ENCODE data around the gene MT1E.
"Not testable (repeated sequence)": the region's sequence is repeated elsewhere in the genome, so short reads cannot be mapped to it uniquely, and the experiment has no call there.

The MT1E gene

GRCh38 chr16:56607675-56608042 lies 17.9 kb upstream of the MT1E start:
- no peak for DNase-seq

GRCh38 chr16:56608043-56608875 lies 17.3 kb upstream of the MT1E start, which contains the start of gene MT2A:
Gene MT2A, plus strand, starts transcription at chr16:56608584. Its CDS starts 72 bp downstream, at chr16:56608656.
- DNase-seq: peak; percentile 85

GRCh38 chr16:56608876-56609462 lies 16.6 kb upstream of the MT1E start:
- no peak for DNase-seq

GRCh38 chr16:56609463-56609921 lies 16.1 kb upstream of the MT1E start:
- DNase-seq: peak; percentile 78

GRCh38 chr16:56610017-56610608 lies 15.5 kb upstream of the MT1E start:
- peak; percentile 74 for DNase-seq

GRCh38 chr16:56610609-56611111 lies 14.9 kb upstream of the MT1E start:
- DNase-seq: no peak

- DNase-seq: no peak
Measured at GRCh38 chr16:56611281-56611833, 14.2 kb upstream of the MT1E start.

- DNase-seq: no peak
Measured at GRCh38 chr16:56613706-56614105, 11.9 kb upstream of the MT1E start.

GRCh38 chr16:56614549-56614991 lies 11.0 kb upstream of the MT1E start:
- DNase-seq: no peak

GRCh38 chr16:56615353-56615752 lies 10.2 kb upstream of the MT1E start:
- DNase-seq: no peak

GRCh38 chr16:56616608-56617211 lies 8.9 kb upstream of the MT1E start:
- no peak for DNase-seq

- DNase-seq: peak; percentile 46
Measured at GRCh38 chr16:56617212-56618085, 8.1 kb upstream of the MT1E start.

- DNase-seq: no peak
Measured at GRCh38 chr16:56618138-56618537, 7.4 kb upstream of the MT1E start.

- no peak for DNase-seq
Measured at GRCh38 chr16:56620339-56620897, 5.2 kb upstream of the MT1E start.

- DNase-seq: not testable (repeated sequence)
Measured at GRCh38 chr16:56621665-56622445, 3.7 kb upstream of the MT1E start.

GRCh38 chr16:56623184-56623583 lies 2.4 kb upstream of the MT1E start:
- DNase-seq: not testable (repeated sequence)

GRCh38 chr16:56623637-56624036 lies 1.9 kb upstream of the MT1E start:
- no peak for DNase-seq

GRCh38 chr16:56625943-56626654 lies 518 bp downstream of the MT1E start:
- DNase-seq: no peak

GRCh38 chr16:56626685-56627084 lies 1.1 kb downstream of the MT1E start:
- DNase-seq: no peak
